ENCODE results near the gene BEGAIN.

DNA sequence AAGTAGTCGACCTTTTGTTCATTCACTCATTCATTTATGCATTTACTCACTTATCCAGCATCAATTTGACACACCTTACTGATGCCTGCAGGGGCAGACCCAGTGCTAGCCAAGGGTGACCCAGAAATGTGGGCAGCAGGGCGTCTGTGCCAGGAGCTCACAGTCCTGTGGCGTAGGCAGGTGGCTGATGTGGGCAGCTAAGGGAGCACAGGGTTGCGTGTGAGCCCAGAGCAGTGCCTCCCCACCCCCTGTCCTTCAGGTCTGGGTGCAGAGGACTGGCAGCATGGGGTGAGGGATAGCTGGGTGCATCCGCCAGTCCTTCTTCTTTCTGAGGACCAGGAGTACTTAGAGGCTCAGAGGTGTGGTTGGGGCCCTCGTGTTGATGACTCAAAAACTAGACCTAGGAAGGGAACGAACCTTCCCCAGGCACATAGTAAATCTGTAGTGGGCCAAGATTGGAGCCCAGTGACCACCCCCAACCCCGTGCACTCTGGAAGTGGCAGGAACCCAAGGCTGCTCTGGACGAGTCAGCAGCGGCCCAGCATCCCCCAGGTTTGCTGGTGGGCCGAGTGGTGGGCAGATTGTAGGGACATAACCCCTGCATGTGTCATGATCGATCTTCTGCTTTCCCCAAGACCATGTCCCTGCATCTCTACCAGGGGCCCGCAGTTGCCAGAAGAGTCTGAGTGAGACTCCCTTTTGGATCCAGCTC, 63.9 kb downstream of the BEGAIN start:
- TF ChIP-seq CTCF (IDR thresholded peaks at IDR 0.05) (no peak), POLR2A (IDR thresholded peaks at IDR 0.05) (no peak)
